GM12892 (cell line): ENCODE data around the gene WDFY3.

Experiments used
- POLR2A ChIP-seq: IDR thresholded peaks from 2 replicates; pipeline ENCODE4 v1.6.1; 2011; ENCODE audit warnings: low read depth, low read length, control low read depth
- POLR2AphosphoS5 ChIP-seq: IDR thresholded peaks from 2 replicates; pipeline ENCODE4 v1.6.1; 2011; ENCODE audit warnings: low read depth, low read length, control low read depth
- TAF1 ChIP-seq: IDR thresholded peaks from 2 replicates; pipeline ENCODE4 v1.6.1; 2011; ENCODE audit warnings: low read depth, mild to moderate bottlenecking, control low read depth, low read length, borderline replicate concordance

GRCh38 chr4:84691800-84692199, 274.7 kb downstream of the WDFY3 start:
- TF ChIP-seq POLR2A (no peak), TAF1 (no peak), POLR2AphosphoS5 (no peak)
